Mesenteric fat pad (tissue), 1 donor: Measurements from ENCODE around the gene GALK2. TPM values are rescaled to one million over a fixed set of nuclear protein-coding genes. Genes with fewer than 3 reads are reported as not detected.
A peak's percentile ranks its signal among the peaks of the same experiment; 100 is the strongest.

Experiments
- DNase-seq: peaks from one replicate; pipeline ENCODE4 v3.0.0-alpha.2; 2020; ENCODE audit warnings: low spot score
- long read RNA-seq: library from polyadenylated mRNA; unstranded; transcript quantifications from one replicate; pipeline ENCODE4 v2.0.0, GENCODE V29; 2020
- total RNA-seq: library from RNA; stranded (reverse); fragmentation: NEBNext Ultra II Directional; extraction: Animal tissue kit (Norgen Biotek cat#: 25700); gene quantifications from one replicate; pipeline ENCODE4 v1.2.1, GENCODE V29; 2021
- donor health status: DM: yes; HTN: yes; CAD: no.

GALK2 gene
- 25.0 TPM for total RNA-seq
- long read RNA-seq, full-length matches to known transcripts = 50 of 83 reads
- long read RNA-seq, partial matches to known transcripts = 2 of 83 reads
- long read RNA-seq, other reads (novel, unspliced or antisense) = 31 of 83 reads

GRCh38 chr15:49169880-49170597 is at the start of gene GALK2:
TSS of gene GALK2 (plus strand) at chr15:49170247. CDS start at chr15:49170323, 76 bp downstream.
- DNase-seq = no peak

DNA sequence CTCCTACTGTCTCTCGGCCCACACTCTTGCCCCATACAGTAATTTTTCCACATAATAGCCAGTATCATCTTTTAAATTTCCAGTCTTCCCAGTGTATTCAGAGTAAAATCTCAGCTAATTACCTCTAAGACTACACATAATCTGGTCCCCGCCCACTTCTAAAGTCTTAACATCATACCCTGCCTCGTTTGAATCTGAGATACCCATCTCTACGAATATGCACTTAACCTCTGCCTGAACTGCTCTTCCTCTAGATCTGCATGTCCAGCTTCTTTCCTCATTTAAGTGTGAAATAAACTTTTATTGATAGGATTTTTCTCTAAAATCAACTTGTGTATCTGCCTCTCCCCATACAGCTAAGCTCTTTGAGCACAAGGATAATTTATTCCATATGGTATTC is 49.2 kb upstream of the GALK2 start:
- no peak for DNase-seq

GRCh38 chr15:49121901-49122300 is 48.1 kb upstream of the GALK2 start:
- no peak for DNase-seq

DNA sequence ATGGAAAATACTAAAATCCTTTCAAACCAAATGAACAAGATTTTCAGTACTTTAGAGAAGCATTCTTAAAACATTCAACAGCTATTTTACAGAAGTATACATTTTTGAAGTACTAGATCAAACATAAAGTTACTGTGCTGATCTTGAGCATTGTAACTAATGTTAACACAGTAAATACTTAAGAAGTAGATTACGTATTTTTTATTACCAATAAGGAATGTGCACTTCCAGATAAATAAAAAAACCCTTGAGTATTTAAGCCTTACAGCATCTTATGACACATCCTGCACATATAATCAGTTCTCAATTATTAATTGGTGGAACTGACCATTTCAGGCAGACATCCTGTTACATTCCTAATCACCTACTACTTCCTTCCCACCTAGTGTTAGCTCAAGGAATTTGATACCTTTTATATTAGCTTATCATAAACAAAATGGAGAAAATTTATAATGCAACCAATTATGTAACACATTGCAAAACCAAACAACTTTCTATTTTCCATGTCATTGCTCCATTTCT is 47.4 kb upstream of the GALK2 start:
- DNase-seq = no peak

DNA sequence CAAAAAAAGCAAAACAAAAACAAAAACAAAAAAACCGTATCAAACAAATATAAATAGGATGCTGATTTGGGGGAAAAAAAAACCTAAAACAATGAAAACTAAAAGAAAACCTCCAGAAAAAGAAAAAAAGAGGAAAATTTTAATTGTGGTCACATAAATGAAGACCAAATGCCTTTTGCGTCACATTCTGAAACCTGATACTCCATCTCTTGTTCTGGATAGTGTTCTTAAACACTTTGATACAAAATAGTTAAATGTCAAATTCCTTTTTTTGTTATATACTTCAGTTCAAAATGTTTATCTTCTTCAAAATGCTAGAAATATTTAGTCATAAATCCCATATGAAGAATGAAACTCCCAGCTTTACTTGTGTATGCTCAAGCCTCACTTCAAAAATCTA is 45.7 kb upstream of the GALK2 start:
- no peak for DNase-seq

DNA sequence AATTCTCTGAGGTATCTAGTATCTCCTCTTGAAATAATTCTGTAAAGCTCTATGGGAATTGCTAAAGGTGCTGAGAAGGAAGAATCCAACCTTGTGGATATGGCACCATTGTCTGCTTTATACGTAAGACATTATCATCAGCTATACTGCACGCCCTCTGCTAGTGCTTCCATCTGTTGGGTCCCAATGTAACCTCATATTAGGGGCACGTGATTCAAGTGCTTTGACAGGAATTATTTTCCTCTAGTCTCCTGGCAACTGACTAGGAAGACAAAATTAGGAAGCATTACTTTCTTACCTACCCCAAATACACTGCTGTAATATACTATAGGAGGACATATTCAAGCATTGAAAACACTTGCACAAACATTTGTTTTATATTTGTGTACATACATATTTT is 38.6 kb upstream of the GALK2 start:
- DNase-seq = no peak

DNA sequence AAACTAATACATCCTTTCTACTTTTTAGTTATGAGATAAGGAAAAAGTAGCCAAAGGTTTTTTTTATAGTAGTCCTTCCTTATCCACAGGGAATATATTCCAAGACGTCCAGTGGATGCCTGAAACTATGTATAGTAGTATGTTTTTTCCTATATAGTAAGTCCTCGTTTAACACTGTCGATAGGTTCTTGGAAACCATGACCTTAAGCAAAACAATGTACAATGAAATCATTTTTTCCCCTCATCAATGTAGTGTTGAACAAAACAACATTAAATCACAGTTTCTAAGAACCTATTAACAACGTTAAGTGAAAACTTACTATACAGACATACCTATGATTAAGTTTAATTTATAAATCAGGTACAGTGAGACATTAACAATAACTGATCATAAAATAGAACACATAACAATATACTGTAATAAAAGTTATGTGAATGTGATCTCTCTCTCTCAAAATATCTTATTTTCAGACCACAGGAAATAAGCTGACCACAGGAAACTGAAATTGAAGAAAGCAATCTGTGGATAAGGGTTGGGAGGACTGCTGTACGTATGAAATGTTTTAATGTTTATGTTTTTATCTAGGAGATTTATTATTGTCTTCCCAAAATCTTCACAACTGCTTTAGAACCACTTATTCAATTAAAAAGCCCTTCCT is 35.2 kb upstream of the GALK2 start:
- no peak for DNase-seq

GRCh38 chr15:49135342-49135857 is 34.6 kb upstream of the GALK2 start:
- no peak for DNase-seq

DNA sequence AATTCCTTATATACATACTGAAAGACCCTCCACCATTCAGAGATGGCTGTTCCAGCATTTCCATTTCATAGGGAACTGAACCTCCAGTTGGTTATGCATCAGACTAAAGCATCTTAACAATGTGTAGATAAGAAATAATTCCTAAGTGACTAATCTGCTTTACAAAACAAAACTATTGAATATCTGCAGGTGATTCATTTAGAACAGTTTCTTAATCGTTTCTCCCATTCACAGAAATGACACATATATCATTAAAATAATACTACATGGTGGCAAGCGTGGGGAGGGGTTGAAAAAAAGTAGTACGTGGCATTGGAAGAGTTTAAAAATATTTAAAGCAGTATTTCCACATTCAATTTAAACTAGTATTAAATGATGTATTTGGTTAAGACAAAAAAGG is 34.1 kb upstream of the GALK2 start:
- DNase-seq = no peak

DNA sequence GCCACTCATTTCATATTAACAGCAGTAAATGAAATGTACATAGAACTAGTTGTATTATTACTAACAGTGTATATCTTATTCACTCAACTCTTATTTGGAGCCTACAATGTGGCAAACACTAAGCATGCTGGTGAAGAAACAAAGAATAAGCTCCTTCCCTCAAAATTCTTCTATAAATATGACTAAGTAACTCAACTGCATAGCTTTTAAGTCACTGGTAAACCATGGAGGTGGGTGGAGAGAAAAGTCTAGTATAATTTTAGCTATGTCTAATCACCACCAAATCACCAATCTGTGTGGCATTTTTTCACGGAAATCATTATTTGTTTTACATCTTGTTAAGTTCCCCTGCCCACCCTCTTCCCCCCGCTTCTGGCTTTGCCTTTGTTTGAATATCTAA is 32.2 kb upstream of the GALK2 start:
- no peak for DNase-seq

DNA sequence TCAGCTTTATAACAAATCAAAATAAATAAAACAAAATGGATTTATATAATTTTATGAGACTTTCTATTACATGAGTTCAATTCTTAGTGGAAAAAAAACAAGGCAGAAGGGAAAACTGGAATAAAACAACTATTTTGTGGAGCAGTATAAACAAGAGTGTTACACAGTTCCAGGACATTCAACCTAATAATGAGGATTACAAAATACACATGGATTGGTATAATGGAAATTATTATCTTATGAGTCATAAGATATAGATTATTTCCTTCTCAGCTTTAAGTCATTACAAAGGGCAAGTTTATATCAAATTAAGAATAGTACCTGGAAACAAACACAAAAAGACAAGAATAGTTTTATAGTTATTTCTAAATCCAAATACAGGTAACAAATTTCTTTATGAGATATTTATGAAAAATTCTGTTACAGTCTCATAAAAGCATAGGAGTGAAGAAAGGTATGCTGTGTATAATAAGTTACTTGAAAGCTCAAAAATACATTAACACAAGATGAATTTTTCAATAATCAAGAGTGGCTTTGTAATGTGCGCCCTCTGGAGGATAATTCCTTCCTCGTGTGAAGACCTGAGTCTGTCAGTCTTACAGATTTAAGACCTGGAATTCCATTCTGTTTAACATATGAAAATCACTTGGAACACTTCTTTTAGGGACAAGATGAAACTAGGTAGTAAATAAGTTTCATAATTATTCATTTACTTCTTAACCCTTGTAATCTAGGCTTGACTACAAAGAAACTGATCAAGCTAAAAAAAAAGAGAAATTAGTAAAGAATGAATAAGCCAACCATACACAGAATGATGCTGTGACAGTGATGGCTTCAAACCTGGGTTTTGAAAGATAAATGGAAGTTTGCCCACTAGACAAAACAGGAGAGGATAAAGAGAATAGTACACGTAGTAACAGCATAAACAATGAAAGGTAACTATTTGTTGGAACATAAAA is 24.1 kb upstream of the GALK2 start:
- no peak for DNase-seq

GRCh38 chr15:49148298-49148697 is 21.7 kb upstream of the GALK2 start:
- no peak for DNase-seq

GRCh38 chr15:49148727-49149126 is 21.3 kb upstream of the GALK2 start:
- no peak for DNase-seq

- no peak for DNase-seq
These were observed 18.2 kb upstream of the GALK2 start for GRCh38 chr15:49151831-49152230.

DNA sequence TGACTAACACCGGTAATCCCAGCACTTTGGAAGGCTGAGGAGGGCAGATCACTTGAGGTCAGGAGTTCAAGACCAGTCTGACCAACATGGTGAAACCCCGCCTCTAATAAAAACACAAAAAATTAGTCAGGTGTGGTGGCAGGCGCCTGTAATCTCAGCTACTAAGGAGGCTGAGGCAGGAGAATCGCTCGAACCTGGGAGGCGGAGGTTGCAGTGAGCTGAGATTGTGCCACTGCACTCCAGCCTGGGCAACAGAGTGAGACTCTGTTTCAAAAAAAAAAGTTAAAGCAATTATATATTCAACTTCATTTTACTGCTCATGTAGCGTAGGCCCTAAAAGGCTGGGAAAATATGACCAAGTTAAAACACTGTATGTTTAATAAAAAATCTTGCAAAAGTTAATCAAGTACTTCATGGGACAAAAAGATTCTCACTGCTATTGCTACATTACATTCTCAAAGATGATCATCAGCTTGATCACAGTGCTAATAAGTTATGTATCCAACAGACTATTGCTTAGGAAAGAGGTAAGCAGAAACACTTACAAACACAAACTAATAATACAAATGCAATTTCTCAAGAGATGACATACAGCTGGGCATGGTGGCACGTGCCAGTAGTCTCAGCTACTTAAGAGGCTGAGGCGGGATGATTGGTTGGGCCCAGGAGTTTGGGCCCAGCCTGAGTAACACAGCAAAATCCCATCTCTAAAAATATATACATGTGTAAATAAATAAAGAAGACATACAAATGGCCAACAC is 17.3 kb upstream of the GALK2 start:
- DNase-seq = no peak

- no peak for DNase-seq
These were observed 15.7 kb upstream of the GALK2 start for GRCh38 chr15:49154359-49154758.

GRCh38 chr15:49154799-49155109 is 15.3 kb upstream of the GALK2 start:
- DNase-seq = no peak

- peak; percentile 92 for DNase-seq
These were observed 14.8 kb upstream of the GALK2 start, which contains the start of gene COPS2 for GRCh38 chr15:49155110-49155833. TSS of gene COPS2 (minus strand) at chr15:49155599. CDS start at chr15:49155578, 21 bp downstream.

DNA sequence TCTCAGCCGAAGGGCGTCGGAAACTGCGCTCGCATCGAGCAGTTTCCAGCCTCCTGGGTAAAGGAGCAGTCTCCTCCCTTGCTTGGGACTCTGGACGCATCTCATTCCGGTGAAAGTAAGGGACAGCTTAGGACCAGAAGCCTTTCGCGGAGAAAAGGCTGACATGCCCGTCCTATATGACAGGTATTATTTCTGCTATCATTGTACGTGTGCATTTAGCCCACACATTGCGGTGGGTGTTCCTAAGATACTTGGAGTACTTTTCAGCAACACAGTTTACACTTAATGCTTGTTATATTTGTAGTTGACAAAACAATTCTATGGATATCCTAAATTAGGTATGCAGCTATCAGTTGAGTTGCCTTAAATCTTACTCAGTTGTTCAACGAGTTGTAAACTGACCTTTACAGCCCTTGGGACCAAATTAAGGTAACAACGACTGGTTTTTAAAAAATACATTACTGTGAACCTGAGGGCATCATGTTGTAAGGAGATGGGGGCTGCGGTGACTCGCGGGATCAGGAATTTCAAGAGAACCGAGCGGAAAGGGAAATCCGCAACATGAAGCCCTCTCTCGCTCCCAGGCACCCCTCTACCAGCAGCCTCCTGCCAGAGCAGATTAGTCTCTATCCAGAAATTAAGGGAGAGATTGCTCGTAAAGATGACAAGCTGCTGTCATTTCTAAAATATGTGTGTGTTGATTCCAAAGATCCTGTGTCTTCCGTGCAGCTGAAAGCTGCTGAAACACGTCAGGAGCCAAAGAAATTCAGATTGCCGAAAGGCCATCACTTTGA is 14.0 kb upstream of the GALK2 start:
- no peak for DNase-seq
